Measurements from ENCODE around the gene TSPAN18.

DNA sequence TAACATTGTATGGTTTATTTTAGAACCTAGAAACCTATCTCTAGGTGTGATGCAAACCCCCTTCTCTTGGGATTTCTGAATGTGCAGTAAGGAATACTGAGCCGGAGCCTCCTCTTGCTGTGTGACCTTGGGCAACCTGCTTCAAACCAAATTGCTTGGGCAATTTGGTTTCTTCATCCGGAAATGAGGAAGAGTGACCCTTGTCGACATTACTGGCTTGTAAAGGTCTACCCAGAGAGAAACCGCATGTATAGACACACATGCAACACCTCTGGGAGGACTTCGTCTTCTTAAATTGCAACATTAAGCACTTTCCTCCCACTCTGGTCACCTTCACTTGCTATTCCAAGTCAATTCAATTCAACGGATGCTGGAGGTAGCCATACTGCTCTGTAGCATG lies 243.5 kb downstream of the TSPAN18 start:
- TF ChIP-seq POLR2AphosphoS5 (IDR thresholded peaks at IDR 0.05) (no peak), POLR2A (IDR thresholded peaks at IDR 0.05) (no peak), EP300 (IDR thresholded peaks at IDR 0.05) (no peak)
- TF ChIP-seq, protein P1, sequence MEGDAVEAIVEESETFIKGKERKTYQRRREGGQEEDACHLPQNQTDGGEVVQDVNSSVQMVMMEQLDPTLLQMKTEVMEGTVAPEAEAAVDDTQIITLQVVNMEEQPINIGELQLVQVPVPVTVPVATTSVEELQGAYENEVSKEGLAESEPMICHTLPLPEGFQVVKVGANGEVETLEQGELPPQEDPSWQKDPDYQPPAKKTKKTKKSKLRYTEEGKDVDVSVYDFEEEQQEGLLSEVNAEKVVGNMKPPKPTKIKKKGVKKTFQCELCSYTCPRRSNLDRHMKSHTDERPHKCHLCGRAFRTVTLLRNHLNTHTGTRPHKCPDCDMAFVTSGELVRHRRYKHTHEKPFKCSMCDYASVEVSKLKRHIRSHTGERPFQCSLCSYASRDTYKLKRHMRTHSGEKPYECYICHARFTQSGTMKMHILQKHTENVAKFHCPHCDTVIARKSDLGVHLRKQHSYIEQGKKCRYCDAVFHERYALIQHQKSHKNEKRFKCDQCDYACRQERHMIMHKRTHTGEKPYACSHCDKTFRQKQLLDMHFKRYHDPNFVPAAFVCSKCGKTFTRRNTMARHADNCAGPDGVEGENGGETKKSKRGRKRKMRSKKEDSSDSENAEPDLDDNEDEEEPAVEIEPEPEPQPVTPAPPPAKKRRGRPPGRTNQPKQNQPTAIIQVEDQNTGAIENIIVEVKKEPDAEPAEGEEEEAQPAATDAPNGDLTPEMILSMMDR (IDR thresholded peaks at IDR 0.05): no peak
